Measurements from ENCODE around the gene ERMARD.
A peak's percentile ranks its signal among the peaks of the same experiment; 100 is the strongest.

ERMARD gene

DNA sequence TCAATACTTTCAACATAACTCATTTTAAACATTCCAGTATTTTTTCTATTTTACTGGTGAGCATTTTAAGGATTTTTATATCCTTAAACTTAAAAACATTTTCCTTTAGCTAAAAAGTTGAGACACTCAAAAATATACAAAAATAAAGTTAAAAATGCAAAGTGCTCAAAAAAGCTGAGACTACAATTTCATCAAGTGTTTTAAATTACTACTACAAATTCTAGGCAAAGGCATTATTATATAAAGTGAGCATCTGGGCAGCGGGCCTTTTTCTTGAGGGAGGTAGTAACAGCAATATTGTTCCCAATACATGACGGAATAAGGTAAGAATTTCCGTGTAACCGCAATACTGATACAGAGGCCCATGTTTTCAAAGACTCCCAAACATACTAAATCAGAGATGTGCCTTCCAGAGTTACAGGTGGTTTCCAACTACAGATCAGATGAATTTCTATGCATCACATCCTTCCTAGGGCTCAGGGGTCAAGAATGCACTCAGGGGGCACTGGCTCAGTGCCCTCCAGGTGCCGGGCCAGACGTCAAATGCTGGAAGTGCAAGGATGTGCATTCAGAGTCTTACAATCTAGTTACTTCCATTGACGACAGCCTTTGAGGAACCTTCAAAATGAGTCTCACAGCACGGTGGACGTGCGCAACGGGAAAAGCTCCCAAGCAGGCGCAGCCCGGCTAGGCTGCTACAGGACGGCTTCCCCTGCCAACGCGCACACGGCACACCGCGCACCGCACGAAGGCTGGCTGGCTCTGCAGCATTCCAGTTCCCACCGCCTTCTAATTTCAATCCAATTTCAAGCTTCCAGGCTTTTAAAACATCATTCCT, 28.8 kb upstream of the ERMARD start:
- H3K27me3 ChIP-seq (ENCODE audit: insufficient read depth, poor library complexity, severe bottlenecking) = no peaks in the 10 kb centered on the region
- H3K4me3 ChIP-seq (replicated peaks; ENCODE audit: insufficient read depth, low read length) = peak overlapping the region; percentile 70
- H3K27ac ChIP-seq (replicated peaks) = peak overlapping the region; percentile 73
- TF ChIP-seq POLR2AphosphoS5 (IDR thresholded peaks at IDR 0.05; ENCODE audit: low read depth) = peak; percentile 53; the same call in 1 of the 2 replicates
- TF ChIP-seq, protein P1, sequence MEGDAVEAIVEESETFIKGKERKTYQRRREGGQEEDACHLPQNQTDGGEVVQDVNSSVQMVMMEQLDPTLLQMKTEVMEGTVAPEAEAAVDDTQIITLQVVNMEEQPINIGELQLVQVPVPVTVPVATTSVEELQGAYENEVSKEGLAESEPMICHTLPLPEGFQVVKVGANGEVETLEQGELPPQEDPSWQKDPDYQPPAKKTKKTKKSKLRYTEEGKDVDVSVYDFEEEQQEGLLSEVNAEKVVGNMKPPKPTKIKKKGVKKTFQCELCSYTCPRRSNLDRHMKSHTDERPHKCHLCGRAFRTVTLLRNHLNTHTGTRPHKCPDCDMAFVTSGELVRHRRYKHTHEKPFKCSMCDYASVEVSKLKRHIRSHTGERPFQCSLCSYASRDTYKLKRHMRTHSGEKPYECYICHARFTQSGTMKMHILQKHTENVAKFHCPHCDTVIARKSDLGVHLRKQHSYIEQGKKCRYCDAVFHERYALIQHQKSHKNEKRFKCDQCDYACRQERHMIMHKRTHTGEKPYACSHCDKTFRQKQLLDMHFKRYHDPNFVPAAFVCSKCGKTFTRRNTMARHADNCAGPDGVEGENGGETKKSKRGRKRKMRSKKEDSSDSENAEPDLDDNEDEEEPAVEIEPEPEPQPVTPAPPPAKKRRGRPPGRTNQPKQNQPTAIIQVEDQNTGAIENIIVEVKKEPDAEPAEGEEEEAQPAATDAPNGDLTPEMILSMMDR (IDR thresholded peaks at IDR 0.05; ENCODE audit: insufficient read depth, low read length) = no peak
- DNase-seq (ENCODE audit: low read depth in 1 of 2, low spot score in 1 of 2) = peak; percentile 42 to 73

DNA sequence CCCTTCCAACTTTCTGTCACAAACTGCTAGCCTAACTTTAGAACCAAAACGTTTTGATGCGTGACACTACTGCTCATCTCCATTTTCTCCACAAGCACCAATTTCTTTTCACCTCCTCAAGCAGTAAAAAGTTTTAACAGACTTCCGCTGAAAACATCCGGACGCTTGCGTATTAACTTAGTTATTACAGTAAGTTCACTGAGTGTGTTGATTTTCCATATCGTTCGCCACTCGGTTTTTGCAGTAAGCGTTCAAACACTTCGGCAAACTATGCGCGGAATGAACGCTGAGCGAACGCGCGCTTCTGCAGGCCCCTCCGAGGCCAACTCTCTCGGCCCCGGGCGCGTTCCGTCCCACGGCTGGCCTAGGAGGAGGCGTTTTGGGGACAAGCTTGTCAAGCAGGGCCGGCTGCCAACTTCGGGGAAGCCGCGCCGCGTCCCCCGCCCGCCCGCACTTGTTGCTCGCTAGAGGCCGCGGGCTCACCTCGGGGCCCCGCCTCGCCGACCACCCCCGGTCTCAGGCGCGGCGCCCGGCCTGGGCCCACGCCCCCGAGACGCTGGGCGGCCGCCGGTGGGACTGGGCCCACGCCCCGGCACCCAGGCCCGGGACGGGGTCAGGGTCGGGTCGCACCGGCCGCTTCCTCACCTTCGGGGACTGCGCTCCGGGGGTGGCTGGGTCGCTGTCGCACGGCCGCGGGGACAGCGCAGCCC, 28.1 kb upstream of the ERMARD start:
- TF ChIP-seq POLR2AphosphoS5 (IDR thresholded peaks at IDR 0.05; ENCODE audit: low read depth) (0 out of 2 replicates have a peak, but pooled peaks have one; percentile 4), GABPA (IDR thresholded peaks at IDR 0.05; ENCODE audit: low read depth) (no peak)
- peak in 1 of 2 experiments; percentile 67 for DNase-seq (ENCODE audit: low read depth in 1 of 2, low spot score in 1 of 2)

DNA sequence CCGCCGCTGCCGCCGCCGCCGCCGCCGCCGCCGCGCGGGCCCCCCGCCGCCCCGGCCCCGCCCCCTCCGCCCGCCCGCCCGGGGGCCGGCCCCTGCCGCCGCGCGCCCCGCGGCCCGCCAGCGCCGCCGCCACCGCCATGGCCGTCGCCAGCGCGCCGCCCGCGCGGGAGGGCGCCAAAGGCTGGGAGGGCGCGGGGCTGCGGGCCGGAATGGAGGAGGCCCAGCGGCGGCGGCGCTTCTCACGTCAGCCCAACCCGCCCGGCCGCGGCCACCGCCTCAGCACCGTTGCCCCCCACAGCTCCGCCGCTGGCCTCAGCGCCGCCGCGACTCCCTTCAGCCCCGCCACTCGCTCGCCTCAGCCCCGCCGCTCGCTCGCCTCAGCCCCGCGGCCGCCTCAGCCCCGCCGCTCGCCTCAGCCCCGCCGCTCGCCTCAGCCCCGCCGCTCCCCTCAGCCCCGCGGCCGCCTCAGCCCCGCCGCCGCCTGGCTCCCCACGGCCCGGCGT, 27.4 kb upstream of the ERMARD start:
- DNase-seq (ENCODE audit: low read depth in 1 of 2, low spot score in 1 of 2) = peak in 1 of 2 experiments; percentile 7

More for the DNA sequence above, 28.1 kb upstream of the ERMARD start:
- no peaks in the 10 kb centered on the region for H3K27me3 ChIP-seq (ENCODE audit: insufficient read depth, poor library complexity, severe bottlenecking)
- peak overlapping the region; percentile 73 for H3K27ac ChIP-seq (replicated peaks)
- peak overlapping the region; percentile 70 for H3K4me3 ChIP-seq (replicated peaks; ENCODE audit: insufficient read depth, low read length)

DNA sequence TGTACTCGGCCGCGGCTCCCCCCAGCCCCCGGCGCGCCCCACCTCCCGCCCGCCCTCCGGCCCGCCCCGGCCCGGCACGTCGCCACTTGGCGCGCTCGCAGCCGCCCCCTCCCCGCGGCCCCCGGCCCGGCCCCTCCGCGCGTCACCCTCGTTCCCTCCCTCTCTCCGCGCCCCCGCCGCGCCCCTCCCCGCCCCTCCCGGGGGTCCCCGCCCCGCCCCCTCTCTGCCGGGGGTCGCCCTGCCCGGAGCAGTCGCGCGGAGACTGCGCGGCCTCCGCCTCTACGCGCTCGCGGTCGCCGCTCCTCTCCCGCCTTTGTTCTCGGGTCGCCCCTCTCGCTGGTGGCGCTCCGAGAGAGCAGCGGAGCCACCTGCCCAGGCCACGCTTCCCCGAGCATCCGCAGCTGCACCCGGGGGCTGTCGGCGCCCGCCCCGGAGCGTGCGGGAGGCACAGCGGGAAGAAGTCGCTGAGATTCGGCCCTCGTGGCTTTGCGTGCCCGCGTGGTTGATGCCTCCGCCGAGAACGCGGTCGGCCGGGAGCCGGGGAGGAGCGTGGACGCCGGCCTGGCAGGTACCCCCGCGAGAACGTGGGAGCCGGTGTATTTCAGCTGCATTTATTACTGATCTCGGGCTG, 26.8 kb upstream of the ERMARD start, which contains the start of gene PHF10:
TSS of gene PHF10 (minus strand) at position 7 of the 631 bp plus-strand sequence. CDS start 569 bp downstream, outside the sequence.
- Histone ChIP-seq H3K27me3 (ENCODE audit: insufficient read depth, poor library complexity, severe bottlenecking) (no peaks in the 10 kb centered on the region), H3K27ac (replicated peaks) (peak within 1 kb of the TSS; percentile 81), H3K4me3 (replicated peaks; ENCODE audit: insufficient read depth, low read length) (peak within 1 kb of the TSS; percentile 70)
- peak; percentile 43 to 44 for DNase-seq (ENCODE audit: low read depth in 1 of 2, low spot score in 1 of 2)
- peak; percentile 66 for TF ChIP-seq POLR2AphosphoS5 (IDR thresholded peaks at IDR 0.05; ENCODE audit: low read depth)
- TF ChIP-seq, protein P2, sequence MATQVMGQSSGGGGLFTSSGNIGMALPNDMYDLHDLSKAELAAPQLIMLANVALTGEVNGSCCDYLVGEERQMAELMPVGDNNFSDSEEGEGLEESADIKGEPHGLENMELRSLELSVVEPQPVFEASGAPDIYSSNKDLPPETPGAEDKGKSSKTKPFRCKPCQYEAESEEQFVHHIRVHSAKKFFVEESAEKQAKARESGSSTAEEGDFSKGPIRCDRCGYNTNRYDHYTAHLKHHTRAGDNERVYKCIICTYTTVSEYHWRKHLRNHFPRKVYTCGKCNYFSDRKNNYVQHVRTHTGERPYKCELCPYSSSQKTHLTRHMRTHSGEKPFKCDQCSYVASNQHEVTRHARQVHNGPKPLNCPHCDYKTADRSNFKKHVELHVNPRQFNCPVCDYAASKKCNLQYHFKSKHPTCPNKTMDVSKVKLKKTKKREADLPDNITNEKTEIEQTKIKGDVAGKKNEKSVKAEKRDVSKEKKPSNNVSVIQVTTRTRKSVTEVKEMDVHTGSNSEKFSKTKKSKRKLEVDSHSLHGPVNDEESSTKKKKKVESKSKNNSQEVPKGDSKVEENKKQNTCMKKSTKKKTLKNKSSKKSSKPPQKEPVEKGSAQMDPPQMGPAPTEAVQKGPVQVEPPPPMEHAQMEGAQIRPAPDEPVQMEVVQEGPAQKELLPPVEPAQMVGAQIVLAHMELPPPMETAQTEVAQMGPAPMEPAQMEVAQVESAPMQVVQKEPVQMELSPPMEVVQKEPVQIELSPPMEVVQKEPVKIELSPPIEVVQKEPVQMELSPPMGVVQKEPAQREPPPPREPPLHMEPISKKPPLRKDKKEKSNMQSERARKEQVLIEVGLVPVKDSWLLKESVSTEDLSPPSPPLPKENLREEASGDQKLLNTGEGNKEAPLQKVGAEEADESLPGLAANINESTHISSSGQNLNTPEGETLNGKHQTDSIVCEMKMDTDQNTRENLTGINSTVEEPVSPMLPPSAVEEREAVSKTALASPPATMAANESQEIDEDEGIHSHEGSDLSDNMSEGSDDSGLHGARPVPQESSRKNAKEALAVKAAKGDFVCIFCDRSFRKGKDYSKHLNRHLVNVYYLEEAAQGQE (IDR thresholded peaks at IDR 0.05; ENCODE audit: insufficient replicate concordance, low read depth) = peak; percentile 34
- TF ChIP-seq GABPA (IDR thresholded peaks at IDR 0.05; ENCODE audit: low read depth) = no peak

More for the DNA sequence above, 27.4 kb upstream of the ERMARD start:
- TF ChIP-seq, protein P1 (IDR thresholded peaks at IDR 0.05; ENCODE audit: insufficient read depth, low read length) = no peak
- TF ChIP-seq, protein P2 (IDR thresholded peaks at IDR 0.05; ENCODE audit: insufficient replicate concordance, low read depth) = no peak
- TF ChIP-seq GABPA (IDR thresholded peaks at IDR 0.05; ENCODE audit: low read depth) = no peak
- TF ChIP-seq POLR2AphosphoS5 (IDR thresholded peaks at IDR 0.05; ENCODE audit: low read depth) = 0 out of 2 replicates have a peak, but pooled peaks have one; percentile 12
- Histone ChIP-seq H3K4me3 (replicated peaks; ENCODE audit: insufficient read depth, low read length) (peak overlapping the region; percentile 28), H3K27ac (replicated peaks) (no peak overlapping the region), H3K27me3 (ENCODE audit: insufficient read depth, poor library complexity, severe bottlenecking) (no peaks in the 10 kb centered on the region)
